ENCODE results near the gene DPM2. TPM values are rescaled to one million over a fixed set of nuclear protein-coding genes. Genes with fewer than 3 reads are reported as not detected.

Gene DPM2
- total and polyA plus RNA-seq, 2 donors = 17.9 to 32.8 TPM

DNA sequence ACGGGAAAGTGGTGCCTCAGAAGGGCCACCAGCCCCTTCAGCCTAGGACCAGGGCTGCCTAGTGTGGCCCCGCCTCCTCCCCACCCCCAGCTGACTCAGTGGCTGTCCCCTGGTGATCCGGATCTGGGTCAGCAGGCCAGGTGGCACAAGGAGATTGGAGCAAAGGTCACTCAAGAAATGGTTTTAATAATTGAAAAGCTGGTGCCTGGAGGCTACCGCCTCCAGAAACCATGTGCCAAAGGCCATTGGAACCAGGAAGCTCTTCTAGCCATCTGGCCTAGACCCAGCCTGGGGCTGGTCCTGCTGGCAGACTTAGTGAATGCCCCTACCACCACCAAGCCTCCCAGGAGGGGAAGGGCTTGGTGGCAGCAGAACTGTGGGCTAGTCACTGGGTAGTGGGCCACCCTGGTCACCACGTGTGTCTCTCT is 22.3 kb downstream of the DPM2 start:
- Histone ChIP-seq H3K4me1 (ENCODE audit: control insufficient read depth in 2 of 2, insufficient read depth in 2 of 2, low read length in 2 of 2) (peaks cover 34 to 77% of the 10 kb centered on the region in 2 donors), H3K9me3 (ENCODE audit: control insufficient read depth in 2 of 2, insufficient read depth in 1 of 2, low read length in 1 of 2) (peaks cover 0 to 3% of the 10 kb centered on the region in 2 donors), H3K36me3 (ENCODE audit: control insufficient read depth in 2 of 2, insufficient read depth in 2 of 2, low read length in 1 of 2) (peaks cover 10 to 34% of the 10 kb centered on the region in 2 donors), H3K4me3 (ENCODE audit: low read length in 2 of 2) (no peak overlapping the region), H3K27me3 (ENCODE audit: control insufficient read depth in 2 of 2, insufficient read depth in 1 of 2, low read length in 1 of 2) (no peaks in the 10 kb centered on the region), H3K27ac (ENCODE audit: low read depth in 1 of 2, low read length in 1 of 2) (peak overlapping the region; percentile 0 to 87)
- 78% methylated on average over 5 of the region's 5 CpGs for WGBS
- no peak for DNase-seq (ENCODE audit: low read depth in 6 of 9, low spot score in 9 of 9)

DNA sequence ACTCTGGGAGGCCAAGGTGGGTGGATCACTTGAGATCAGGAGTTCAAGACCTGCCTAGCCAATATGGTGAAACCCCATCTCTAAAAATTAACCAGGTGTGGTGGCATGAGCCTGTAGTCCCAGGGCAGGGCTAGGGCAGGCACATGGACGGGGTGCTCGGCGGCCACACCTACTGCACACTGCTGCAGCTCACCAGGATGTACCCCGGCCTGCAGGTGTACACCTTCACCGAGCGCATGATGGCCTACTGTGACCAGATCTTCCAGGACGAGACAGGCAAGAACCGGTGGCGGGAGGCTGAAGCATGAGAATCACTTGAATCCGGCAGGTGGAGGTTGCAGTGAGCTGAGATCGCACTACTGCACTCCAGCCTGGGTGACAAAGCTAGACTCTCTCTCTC is 24.0 kb downstream of the DPM2 start:
- WGBS = 98% methylated on average over 11 of the region's 11 CpGs
- H3K4me1 ChIP-seq (ENCODE audit: control insufficient read depth in 2 of 2, insufficient read depth in 2 of 2, low read length in 2 of 2) = peaks cover 34 to 77% of the 10 kb centered on the region in 2 donors
- no peak overlapping the region for H3K27ac ChIP-seq (ENCODE audit: low read depth in 1 of 2, low read length in 1 of 2)
- no peak for DNase-seq (ENCODE audit: low read depth in 6 of 9, low spot score in 9 of 9)
- no peaks in the 10 kb centered on the region for H3K27me3 ChIP-seq (ENCODE audit: control insufficient read depth in 2 of 2, insufficient read depth in 1 of 2, low read length in 1 of 2)
- H3K9me3 ChIP-seq (ENCODE audit: control insufficient read depth in 2 of 2, insufficient read depth in 1 of 2, low read length in 1 of 2) = peaks cover 0 to 3% of the 10 kb centered on the region in 2 donors
- no peak overlapping the region for H3K4me3 ChIP-seq (ENCODE audit: low read length in 2 of 2)
- H3K36me3 ChIP-seq (ENCODE audit: control insufficient read depth in 2 of 2, insufficient read depth in 2 of 2, low read length in 1 of 2) = peaks cover 22 to 46% of the 10 kb centered on the region in 2 donors

DNA sequence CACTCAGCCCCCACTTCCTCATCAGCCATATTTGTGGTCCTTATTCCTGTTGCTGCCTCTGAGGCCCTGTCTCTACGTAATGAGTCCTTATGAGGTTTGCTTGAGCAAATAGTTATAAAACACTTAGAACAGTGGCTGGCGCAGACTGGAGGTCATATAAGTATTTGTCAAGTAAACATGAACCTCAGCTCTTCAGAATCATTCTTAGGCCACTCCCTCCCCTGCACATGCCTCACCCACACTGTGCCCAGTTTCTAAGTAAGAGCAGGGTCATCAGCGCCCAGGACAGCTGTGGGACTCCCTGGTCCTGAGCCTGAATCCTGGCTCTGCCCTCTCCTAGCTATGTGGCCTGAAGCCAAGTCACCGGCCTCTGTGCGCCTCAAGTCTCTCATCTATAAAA is 24.8 kb downstream of the DPM2 start:
- H3K4me3 ChIP-seq (ENCODE audit: low read length in 2 of 2) = no peak overlapping the region
- 97% methylated on average over 5 of the region's 5 CpGs for WGBS
- peaks cover 30 to 50% of the 10 kb centered on the region in 2 donors for H3K36me3 ChIP-seq (ENCODE audit: control insufficient read depth in 2 of 2, insufficient read depth in 2 of 2, low read length in 1 of 2)
- peaks cover 32 to 69% of the 10 kb centered on the region in 2 donors for H3K4me1 ChIP-seq (ENCODE audit: control insufficient read depth in 2 of 2, insufficient read depth in 2 of 2, low read length in 2 of 2)
- H3K27ac ChIP-seq (ENCODE audit: low read depth in 1 of 2, low read length in 1 of 2) = peak overlapping the region in 1 of 2 donors; percentile 9
- no peaks in the 10 kb centered on the region for H3K27me3 ChIP-seq (ENCODE audit: control insufficient read depth in 2 of 2, insufficient read depth in 1 of 2, low read length in 1 of 2)
- H3K9me3 ChIP-seq (ENCODE audit: control insufficient read depth in 2 of 2, insufficient read depth in 1 of 2, low read length in 1 of 2) = peaks cover 0 to 3% of the 10 kb centered on the region in 2 donors
- DNase-seq (ENCODE audit: low read depth in 6 of 9, low spot score in 9 of 9) = no peak

DNA sequence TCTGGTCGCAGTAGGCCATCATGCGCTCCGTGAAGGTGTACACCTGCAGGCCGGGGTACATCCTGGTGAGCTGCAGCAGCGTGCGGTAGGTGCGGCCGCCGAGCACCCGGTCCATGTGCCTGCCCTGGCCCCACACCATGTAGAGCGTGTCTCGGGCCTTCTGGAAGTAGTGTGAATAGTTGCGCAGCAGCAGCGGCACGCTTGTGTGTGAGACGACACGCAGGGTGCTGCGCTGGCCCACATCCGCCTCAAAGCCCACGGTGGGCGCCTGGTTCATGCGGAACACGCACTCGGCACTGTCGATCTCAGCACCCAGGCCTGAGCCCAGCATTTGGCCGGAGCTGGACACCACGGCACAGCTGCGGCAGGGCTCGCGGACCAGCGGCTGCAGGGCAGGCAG is 25.4 kb downstream of the DPM2 start:
- H3K27me3 ChIP-seq (ENCODE audit: control insufficient read depth in 2 of 2, insufficient read depth in 1 of 2, low read length in 1 of 2) = no peaks in the 10 kb centered on the region
- DNase-seq (ENCODE audit: low read depth in 6 of 9, low spot score in 9 of 9) = no peak
- peaks cover 28 to 64% of the 10 kb centered on the region in 2 donors for H3K4me1 ChIP-seq (ENCODE audit: control insufficient read depth in 2 of 2, insufficient read depth in 2 of 2, low read length in 2 of 2)
- WGBS = 98% methylated on average over 31 of the region's 31 CpGs
- H3K9me3 ChIP-seq (ENCODE audit: control insufficient read depth in 2 of 2, insufficient read depth in 1 of 2, low read length in 1 of 2) = peaks cover 0 to 3% of the 10 kb centered on the region in 2 donors
- H3K36me3 ChIP-seq (ENCODE audit: control insufficient read depth in 2 of 2, insufficient read depth in 2 of 2, low read length in 1 of 2) = peaks cover 33 to 53% of the 10 kb centered on the region in 2 donors
- peak overlapping the region in 1 of 2 donors; percentile 91 for H3K27ac ChIP-seq (ENCODE audit: low read depth in 1 of 2, low read length in 1 of 2)
- H3K4me3 ChIP-seq (ENCODE audit: low read length in 2 of 2) = no peak overlapping the region

DNA sequence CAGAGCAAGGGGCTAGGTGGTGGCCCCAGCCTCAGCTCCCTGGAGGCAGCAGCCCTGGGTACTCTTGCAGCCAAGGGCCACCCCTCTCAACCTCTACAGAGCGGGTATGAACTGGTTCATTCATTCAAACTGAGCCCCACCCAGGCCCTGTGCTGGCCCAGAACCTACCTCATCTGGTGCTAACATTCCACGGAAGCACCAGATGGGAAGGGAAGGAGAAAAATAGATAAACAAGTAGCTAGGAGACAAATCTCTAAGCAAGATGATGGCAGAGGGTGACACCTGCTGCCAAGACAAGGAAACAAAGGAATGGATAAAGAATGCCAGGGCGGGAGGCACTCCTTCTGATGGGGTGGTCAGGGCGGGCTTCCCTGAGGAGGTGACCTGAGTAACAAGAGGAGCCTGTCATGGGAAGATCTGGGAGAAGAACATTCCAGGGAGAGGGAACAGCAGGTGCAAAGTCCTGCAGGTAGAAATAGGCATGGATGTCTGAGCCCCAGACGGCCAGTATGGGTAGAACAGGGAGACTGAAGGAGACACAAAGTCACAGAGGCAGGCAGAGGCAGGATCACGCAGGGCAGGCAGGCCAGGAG is 26.9 kb downstream of the DPM2 start:
- DNase-seq (ENCODE audit: low read depth in 6 of 9, low spot score in 9 of 9) = peak in 1 of 9 donors; percentile 52
- no peak overlapping the region for H3K4me3 ChIP-seq (ENCODE audit: low read length in 2 of 2)
- 93% methylated on average over 6 of the region's 6 CpGs for WGBS
- peak overlapping the region; percentile 66 to 91 for H3K27ac ChIP-seq (ENCODE audit: low read depth in 1 of 2, low read length in 1 of 2)
- H3K4me1 ChIP-seq (ENCODE audit: control insufficient read depth in 2 of 2, insufficient read depth in 2 of 2, low read length in 2 of 2) = peaks cover 33 to 67% of the 10 kb centered on the region in 2 donors
- peaks cover 33 to 53% of the 10 kb centered on the region in 2 donors for H3K36me3 ChIP-seq (ENCODE audit: control insufficient read depth in 2 of 2, insufficient read depth in 2 of 2, low read length in 1 of 2)
- peaks cover 0 to 3% of the 10 kb centered on the region in 2 donors for H3K9me3 ChIP-seq (ENCODE audit: control insufficient read depth in 2 of 2, insufficient read depth in 1 of 2, low read length in 1 of 2)
- H3K27me3 ChIP-seq (ENCODE audit: control insufficient read depth in 2 of 2, insufficient read depth in 1 of 2, low read length in 1 of 2) = no peaks in the 10 kb centered on the region

DNA sequence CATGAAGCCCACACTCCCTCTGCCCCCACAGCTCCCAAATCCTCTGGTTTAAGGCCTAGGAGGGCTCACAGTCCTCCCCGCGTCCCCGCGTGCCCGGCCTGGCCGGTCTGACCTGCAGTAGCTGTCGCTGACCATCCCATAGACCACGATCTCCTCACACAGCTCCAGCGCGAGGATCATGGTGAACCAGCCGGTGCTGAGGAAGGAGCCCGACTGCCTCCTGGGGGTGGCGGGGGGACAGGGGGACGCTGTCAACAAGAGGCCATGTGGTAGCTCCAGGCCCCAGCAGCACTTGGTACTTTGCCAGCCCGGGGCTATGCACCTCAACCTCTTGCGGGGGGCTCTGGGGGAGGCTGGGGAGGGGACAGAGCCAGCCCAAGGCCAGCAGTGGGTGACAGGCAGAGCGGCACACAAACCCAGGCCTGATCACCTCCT is 27.8 kb downstream of the DPM2 start:
- H3K4me1 ChIP-seq (ENCODE audit: control insufficient read depth in 2 of 2, insufficient read depth in 2 of 2, low read length in 2 of 2) = peaks cover 35 to 67% of the 10 kb centered on the region in 2 donors
- 96% methylated on average over 17 of the region's 17 CpGs for WGBS
- DNase-seq (ENCODE audit: low read depth in 6 of 9, low spot score in 9 of 9) = no peak
- no peak overlapping the region for H3K4me3 ChIP-seq (ENCODE audit: low read length in 2 of 2)
- H3K27me3 ChIP-seq (ENCODE audit: control insufficient read depth in 2 of 2, insufficient read depth in 1 of 2, low read length in 1 of 2) = no peaks in the 10 kb centered on the region
- peaks cover 33 to 49% of the 10 kb centered on the region in 2 donors for H3K36me3 ChIP-seq (ENCODE audit: control insufficient read depth in 2 of 2, insufficient read depth in 2 of 2, low read length in 1 of 2)
- H3K27ac ChIP-seq (ENCODE audit: low read depth in 1 of 2, low read length in 1 of 2) = no peak overlapping the region
- peaks cover 0 to 3% of the 10 kb centered on the region in 2 donors for H3K9me3 ChIP-seq (ENCODE audit: control insufficient read depth in 2 of 2, insufficient read depth in 1 of 2, low read length in 1 of 2)

DNA sequence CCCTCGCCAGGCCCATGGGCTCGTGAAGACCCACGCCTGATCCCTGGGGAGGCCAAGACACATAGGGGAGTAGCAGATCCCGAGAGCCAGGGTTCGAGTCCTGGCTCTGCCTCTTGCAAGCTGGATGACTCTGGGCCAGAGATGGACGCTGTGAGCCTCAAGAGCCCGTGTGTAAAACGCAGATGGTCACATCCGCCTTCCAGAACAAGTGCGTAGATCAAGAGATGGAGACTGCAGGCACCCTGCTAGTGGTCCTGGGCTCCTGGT is 29.1 kb downstream of the DPM2 start:
- H3K36me3 ChIP-seq (ENCODE audit: control insufficient read depth in 2 of 2, insufficient read depth in 2 of 2, low read length in 1 of 2) = peaks cover 33 to 44% of the 10 kb centered on the region in 2 donors
- DNase-seq (ENCODE audit: low read depth in 6 of 9, low spot score in 9 of 9) = no peak
- no peak overlapping the region for H3K27ac ChIP-seq (ENCODE audit: low read depth in 1 of 2, low read length in 1 of 2)
- no peak overlapping the region for H3K4me3 ChIP-seq (ENCODE audit: low read length in 2 of 2)
- peaks cover 45 to 70% of the 10 kb centered on the region in 2 donors for H3K4me1 ChIP-seq (ENCODE audit: control insufficient read depth in 2 of 2, insufficient read depth in 2 of 2, low read length in 2 of 2)
- H3K9me3 ChIP-seq (ENCODE audit: control insufficient read depth in 2 of 2, insufficient read depth in 1 of 2, low read length in 1 of 2) = no peaks in the 10 kb centered on the region
- H3K27me3 ChIP-seq (ENCODE audit: control insufficient read depth in 2 of 2, insufficient read depth in 1 of 2, low read length in 1 of 2) = no peaks in the 10 kb centered on the region
- whole genome bisulfite sequencing = 97% methylated on average over 10 of the region's 10 CpGs

DNA sequence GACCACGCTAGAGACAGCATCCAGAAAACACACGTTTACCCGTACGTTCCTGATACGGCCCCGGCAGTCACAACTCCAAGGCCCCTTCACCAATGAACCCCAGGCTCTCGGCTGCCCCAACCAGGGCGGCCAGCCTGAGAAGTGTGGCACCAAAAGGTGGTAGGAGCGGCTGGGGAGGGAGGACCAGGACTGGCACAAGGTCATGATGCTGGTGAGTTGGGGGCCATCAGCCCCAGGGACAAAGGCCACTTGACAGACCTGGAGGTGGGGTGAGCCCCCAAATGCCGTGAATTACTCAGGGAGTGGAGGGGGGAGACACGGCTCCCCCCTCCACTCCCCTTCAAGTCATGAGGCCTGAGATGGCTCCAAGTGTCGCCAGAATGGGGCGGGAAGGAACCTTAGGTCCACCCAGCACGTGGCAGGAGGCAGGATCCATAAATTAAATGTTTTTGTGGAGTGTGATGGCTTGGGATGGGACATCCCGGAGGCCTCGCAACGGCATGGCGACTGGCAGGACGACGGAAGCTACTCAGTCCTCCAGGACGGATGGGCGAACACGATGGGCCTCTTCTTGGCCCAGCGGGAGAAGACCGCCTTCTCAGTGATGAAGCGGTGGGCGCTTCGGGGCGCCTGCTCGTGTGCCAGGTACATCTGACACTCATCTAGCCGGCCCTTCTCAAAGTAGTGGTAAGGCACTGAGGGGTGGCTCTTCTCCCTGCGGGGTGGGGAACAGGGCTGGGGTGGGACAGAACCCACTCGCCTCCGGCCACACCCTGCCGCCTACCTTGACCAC is 29.6 kb downstream of the DPM2 start:
- Histone ChIP-seq H3K4me1 (ENCODE audit: control insufficient read depth in 2 of 2, insufficient read depth in 2 of 2, low read length in 2 of 2) (peaks cover 50 to 73% of the 10 kb centered on the region in 2 donors), H3K27me3 (ENCODE audit: control insufficient read depth in 2 of 2, insufficient read depth in 1 of 2, low read length in 1 of 2) (no peaks in the 10 kb centered on the region), H3K27ac (ENCODE audit: low read depth in 1 of 2, low read length in 1 of 2) (no peak overlapping the region), H3K9me3 (ENCODE audit: control insufficient read depth in 2 of 2, insufficient read depth in 1 of 2, low read length in 1 of 2) (no peaks in the 10 kb centered on the region), H3K4me3 (ENCODE audit: low read length in 2 of 2) (no peak overlapping the region), H3K36me3 (ENCODE audit: control insufficient read depth in 2 of 2, insufficient read depth in 2 of 2, low read length in 1 of 2) (peaks cover 33 to 41% of the 10 kb centered on the region in 2 donors)
- WGBS = 95% methylated on average over 35 of the region's 35 CpGs
- DNase-seq (ENCODE audit: low read depth in 6 of 9, low spot score in 9 of 9) = no peak

DNA sequence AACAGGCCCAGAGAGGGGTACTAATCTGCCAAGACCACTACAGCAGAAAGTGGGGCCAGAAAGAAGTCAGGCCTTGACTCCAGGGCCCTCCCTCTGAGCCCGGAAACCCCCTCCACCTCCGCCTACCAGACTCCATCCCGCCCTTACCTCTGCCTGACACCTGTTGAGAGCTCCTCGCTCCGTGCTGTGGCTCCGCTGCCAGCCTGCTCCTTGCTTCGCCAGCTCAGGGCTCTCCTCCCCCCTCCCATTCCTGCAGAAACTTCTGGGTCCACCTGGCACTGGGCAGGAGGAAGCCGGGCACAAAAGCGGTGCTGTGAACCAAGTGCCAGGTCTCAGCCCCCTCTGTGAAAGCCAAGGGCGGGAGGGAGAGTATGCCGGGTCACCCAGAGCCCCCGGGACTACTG is 31.9 kb downstream of the DPM2 start:
- Histone ChIP-seq H3K9me3 (ENCODE audit: control insufficient read depth in 2 of 2, insufficient read depth in 1 of 2, low read length in 1 of 2) (no peaks in the 10 kb centered on the region), H3K27me3 (ENCODE audit: control insufficient read depth in 2 of 2, insufficient read depth in 1 of 2, low read length in 1 of 2) (no peaks in the 10 kb centered on the region), H3K36me3 (ENCODE audit: control insufficient read depth in 2 of 2, insufficient read depth in 2 of 2, low read length in 1 of 2) (peaks cover 23 to 24% of the 10 kb centered on the region in 2 donors), H3K27ac (ENCODE audit: low read depth in 1 of 2, low read length in 1 of 2) (peak overlapping the region; percentile 96), H3K4me3 (ENCODE audit: low read length in 2 of 2) (peak overlapping the region; percentile 25 to 27), H3K4me1 (ENCODE audit: control insufficient read depth in 2 of 2, insufficient read depth in 2 of 2, low read length in 2 of 2) (peaks cover 41 to 52% of the 10 kb centered on the region in 2 donors)
- 72% methylated on average over 12 of the region's 12 CpGs for WGBS
- DNase-seq (ENCODE audit: low read depth in 6 of 9, low spot score in 9 of 9) = peak in 2 of 9 donors; percentile 34 to 60
